ENCODE measurements around the gene PNPLA6. TPM values are rescaled to one million over a fixed set of nuclear protein-coding genes. Genes with fewer than 3 reads are reported as not detected.

PNPLA6 gene
- total and polyA plus RNA-seq, 10 of the 15 experiments (the other 5 are each of a cell fraction or from before 2014, with no cell fraction given), result 0.95 to 105 (median 40.0) TPM

GRCh38 chr19:7558667-7559066 is 23.1 kb downstream of the PNPLA6 start:
- Histone ChIP-seq H4K20me1 (ENCODE audit: control insufficient read depth, insufficient read depth) (no peaks in the 10 kb centered on the region), H2AFZ (ENCODE audit: control insufficient read depth, low read depth, low read length) (no peak overlapping the region), H3K27me3 (replicated peaks in 1 of 2; ENCODE audit: control insufficient read depth in 2 of 2, insufficient read depth in 2 of 2, low read length in 1 of 2) (no peaks in the 10 kb centered on the region), H3K4me3 (no peak overlapping the region), H3K9me3 (replicated peaks; ENCODE audit: control insufficient read depth, insufficient read depth, low read length) (no peaks in the 10 kb centered on the region; the same call in 2 of the 3 replicates), H3K36me3 (ENCODE audit: control insufficient read depth in 2 of 2, insufficient read depth in 2 of 2, low read length in 1 of 2) (peaks cover 7 to 11% of the 10 kb centered on the region in 2 experiments; a peak in 3 of 4 replicates), H3K79me2 (ENCODE audit: control insufficient read depth, insufficient read depth, low read length) (no peaks in the 10 kb centered on the region), H3K4me2 (ENCODE audit: control insufficient read depth, insufficient read depth) (no peak overlapping the region), H3K9ac (ENCODE audit: control insufficient read depth, insufficient read depth, low read length) (no peak overlapping the region), H3K27ac (ENCODE audit: control insufficient read depth, insufficient read depth) (no peak overlapping the region), H3K4me1 (ENCODE audit: control insufficient read depth, insufficient read depth, low read length) (no peaks in the 10 kb centered on the region)
- in situ Hi-C loops (cut with MboI) (no loop called here), intact Hi-C loops (cut with micrococcal nuclease; ENCODE audit: unreplicated experiment) (no loop called here)
- DNase-seq (ENCODE audit: low read depth, low spot score) (no peak), ATAC-seq (no peak), FAIRE-seq (no peak)
- CTCF ChIA-PET, result interaction anchor here (1.1 to 1.5 kb wide), 2 partner anchors 10 to 246 kb away, joined by 3 to 7 read pairs; no protein-coding TSS in a partner anchor
- RAD21 ChIA-PET (ENCODE audit: unreplicated experiment), result no interaction called here
- SMC1A ChIA-PET (ENCODE audit: uncharacterized antibody, unreplicated experiment), result no interaction called here
- BruUV-seq (replicated peaks), result no TSS peak
- TF ChIP-seq NFYA (IDR thresholded peaks at IDR 0.05; ENCODE audit: borderline replicate concordance, low read depth, low read length) (no peak), PAX5 (IDR thresholded peaks at IDR 0.05; ENCODE audit: borderline replicate concordance, low read depth, low read length) (no peak), BCL11A (IDR thresholded peaks at IDR 0.05; ENCODE audit: low read depth, low read length) (no peak), STAT3 (IDR thresholded peaks at IDR 0.05; ENCODE audit: low read depth, low read length) (no peak), RAD51 (IDR thresholded peaks at IDR 0.05) (no peak)
- TF ChIP-seq, protein P1, sequence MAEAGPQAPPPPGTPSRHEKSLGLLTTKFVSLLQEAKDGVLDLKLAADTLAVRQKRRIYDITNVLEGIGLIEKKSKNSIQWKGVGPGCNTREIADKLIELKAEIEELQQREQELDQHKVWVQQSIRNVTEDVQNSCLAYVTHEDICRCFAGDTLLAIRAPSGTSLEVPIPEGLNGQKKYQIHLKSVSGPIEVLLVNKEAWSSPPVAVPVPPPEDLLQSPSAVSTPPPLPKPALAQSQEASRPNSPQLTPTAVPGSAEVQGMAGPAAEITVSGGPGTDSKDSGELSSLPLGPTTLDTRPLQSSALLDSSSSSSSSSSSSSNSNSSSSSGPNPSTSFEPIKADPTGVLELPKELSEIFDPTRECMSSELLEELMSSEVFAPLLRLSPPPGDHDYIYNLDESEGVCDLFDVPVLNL (IDR thresholded peaks at IDR 0.05; ENCODE audit: low read depth, low read length), result no peak
- TF ChIP-seq, protein P2, sequence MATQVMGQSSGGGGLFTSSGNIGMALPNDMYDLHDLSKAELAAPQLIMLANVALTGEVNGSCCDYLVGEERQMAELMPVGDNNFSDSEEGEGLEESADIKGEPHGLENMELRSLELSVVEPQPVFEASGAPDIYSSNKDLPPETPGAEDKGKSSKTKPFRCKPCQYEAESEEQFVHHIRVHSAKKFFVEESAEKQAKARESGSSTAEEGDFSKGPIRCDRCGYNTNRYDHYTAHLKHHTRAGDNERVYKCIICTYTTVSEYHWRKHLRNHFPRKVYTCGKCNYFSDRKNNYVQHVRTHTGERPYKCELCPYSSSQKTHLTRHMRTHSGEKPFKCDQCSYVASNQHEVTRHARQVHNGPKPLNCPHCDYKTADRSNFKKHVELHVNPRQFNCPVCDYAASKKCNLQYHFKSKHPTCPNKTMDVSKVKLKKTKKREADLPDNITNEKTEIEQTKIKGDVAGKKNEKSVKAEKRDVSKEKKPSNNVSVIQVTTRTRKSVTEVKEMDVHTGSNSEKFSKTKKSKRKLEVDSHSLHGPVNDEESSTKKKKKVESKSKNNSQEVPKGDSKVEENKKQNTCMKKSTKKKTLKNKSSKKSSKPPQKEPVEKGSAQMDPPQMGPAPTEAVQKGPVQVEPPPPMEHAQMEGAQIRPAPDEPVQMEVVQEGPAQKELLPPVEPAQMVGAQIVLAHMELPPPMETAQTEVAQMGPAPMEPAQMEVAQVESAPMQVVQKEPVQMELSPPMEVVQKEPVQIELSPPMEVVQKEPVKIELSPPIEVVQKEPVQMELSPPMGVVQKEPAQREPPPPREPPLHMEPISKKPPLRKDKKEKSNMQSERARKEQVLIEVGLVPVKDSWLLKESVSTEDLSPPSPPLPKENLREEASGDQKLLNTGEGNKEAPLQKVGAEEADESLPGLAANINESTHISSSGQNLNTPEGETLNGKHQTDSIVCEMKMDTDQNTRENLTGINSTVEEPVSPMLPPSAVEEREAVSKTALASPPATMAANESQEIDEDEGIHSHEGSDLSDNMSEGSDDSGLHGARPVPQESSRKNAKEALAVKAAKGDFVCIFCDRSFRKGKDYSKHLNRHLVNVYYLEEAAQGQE (IDR thresholded peaks at IDR 0.05; ENCODE audit: low read depth, low read length), result no peak
- 96% methylated on average over 14 of the region's 18 CpGs for WGBS (ENCODE audit: insufficient coverage, insufficient replicate concordance, low lambda C conversion rate, missing lambda C conversion rate)
- POLR2A ChIA-PET, result interaction anchor here (0.6 kb wide), 1 partner anchor 458 kb away, joined by 3 read pairs; no protein-coding TSS in a partner anchor

All from GM12878 (cell line).